Endodermal cell (in vitro differentiated cells): ENCODE results near the gene CDON. TPM values are rescaled to one million over a fixed set of nuclear protein-coding genes. Genes with fewer than 3 reads are reported as not detected.

Source experiments
- DNase-seq: peaks from one replicate; pipeline ENCODE4 v3.0.0-alpha.2; 2017
- H3K27ac ChIP-seq: 2 replicates; pipeline ENCODE4 v1.5.1; 2013; ENCODE audit warnings: mild to moderate bottlenecking, low read depth, low read length, moderate library complexity
- H3K27me3 ChIP-seq: 2 replicates; pipeline ENCODE4 v1.6.1; 2013; ENCODE audit warnings: mild to moderate bottlenecking, low read length, moderate library complexity; ENCODE audit not compliant: insufficient read depth, control insufficient read depth, poor library complexity, severe bottlenecking
- H3K36me3 ChIP-seq: 2 replicates; pipeline ENCODE4 v1.7.0; 2013; ENCODE audit warnings: mild to moderate bottlenecking, low read length, moderate library complexity; ENCODE audit not compliant: control insufficient read depth, insufficient read depth
- H3K4me1 ChIP-seq: one replicate; pipeline ENCODE4 v1.7.0; 2013; ENCODE audit warnings: low read length; ENCODE audit not compliant: control insufficient read depth, insufficient read depth
- H3K4me3 ChIP-seq: 2 replicates; pipeline ENCODE4 v1.5.1; 2013; ENCODE audit warnings: mild to moderate bottlenecking, low read length, moderate library complexity
- H3K9ac ChIP-seq: 2 replicates; pipeline ENCODE4 v1.6.1; 2013; ENCODE audit warnings: mild to moderate bottlenecking, low read length, moderate library complexity; ENCODE audit not compliant: poor library complexity, severe bottlenecking; ENCODE audit errors: extremely low read depth
- H3K9me3 ChIP-seq: 2 replicates; pipeline ENCODE4 v1.6.1; 2013; ENCODE audit warnings: mild to moderate bottlenecking, low read length, moderate library complexity; ENCODE audit not compliant: control insufficient read depth
- H3K27ac Mint-ChIP-seq: 2 replicates; pipeline ENCODE4 v1.8.0; 2020; ENCODE audit warnings: mixed read lengths
- H3K27me3 Mint-ChIP-seq: 2 replicates; pipeline ENCODE4 v1.8.0; 2021; ENCODE audit warnings: mild to moderate bottlenecking, mixed read lengths; ENCODE audit not compliant: insufficient read depth
- H3K36me3 Mint-ChIP-seq: 2 replicates; pipeline ENCODE4 v1.8.0; 2020; ENCODE audit warnings: low read depth, mixed read lengths
- H3K4me1 Mint-ChIP-seq: 2 replicates; pipeline ENCODE4 v1.8.0; 2020; ENCODE audit warnings: mixed read lengths
- H3K4me3 Mint-ChIP-seq: 2 replicates; pipeline ENCODE4 v1.8.0; 2020; ENCODE audit warnings: mild to moderate bottlenecking, moderate library complexity, mixed read lengths
- H3K9me3 Mint-ChIP-seq: 2 replicates; pipeline ENCODE4 v1.8.0; 2020; ENCODE audit warnings: mild to moderate bottlenecking, mixed read lengths
- WGBS, 2 experiments: methylation state at CpG; one replicate each; pipeline versions ENCODE4 v1.1.5 to v1.1.7; 2013; ENCODE audit warnings: missing lambda C conversion rate in 2 of 2, mixed read lengths in 1 of 2; ENCODE audit not compliant: insufficient coverage in 1 of 2, insufficient read length in 1 of 2; 5-methylcytosine and 5-hydroxymethylcytosine counted together
- total RNA-seq, 2 donors: library from RNA; stranded (reverse); fragmentation: NEBNext Ultra II Directional in 1 of 2; extraction: Animal tissue kit (Norgen Biotek cat#: 25700) in 1 of 2; gene quantifications; 2 replicates in 1 of 2; 3 replicates in 1 of 2; pipeline ENCODE4 v1.2.1, GENCODE V29; 2021
- TF ChIP-seq, protein P1 (sequence below): fragments of 200-600 bp; sonication (generic); conservative IDR thresholded peaks from 2 replicates; pipeline ENCODE4 v1.5.0; 2021; ENCODE audit warnings: antibody characterized with exemption, mild to moderate bottlenecking

Gene CDON
- total RNA-seq, 2 donors from 2014 or later = 19.2 to 24.5 TPM

DNA sequence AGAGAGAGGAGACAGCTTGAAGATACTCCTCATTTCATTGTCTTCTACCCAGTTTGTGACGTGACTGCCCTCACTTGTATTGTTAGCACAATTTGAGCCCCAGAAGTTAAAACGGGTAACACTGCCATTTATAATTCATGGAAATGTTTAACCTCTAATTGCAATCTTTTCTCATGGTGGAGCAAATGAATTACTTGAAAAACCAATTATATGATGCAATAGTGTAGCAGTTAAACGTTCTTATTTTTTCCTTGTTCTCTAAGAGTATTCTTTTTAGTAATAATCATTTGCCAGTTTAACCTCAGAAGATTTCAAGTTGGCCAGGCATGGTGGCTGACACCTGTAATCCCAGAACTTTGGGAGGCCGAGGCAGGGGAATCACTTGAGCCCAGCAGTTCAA is 56.6 kb downstream of the CDON start:
- Mint-ChIP-seq H3K4me3 (no peak overlapping the region), H3K27ac (no peak overlapping the region), H3K4me1 (no peaks in the 10 kb centered on the region), H3K27me3 (no peaks in the 10 kb centered on the region), H3K9me3 (no peaks in the 10 kb centered on the region), H3K36me3 (peaks cover 17% of the 10 kb centered on the region)
- H3K9me3 ChIP-seq = no peaks in the 10 kb centered on the region
- DNase-seq = no peak
- H3K27me3 ChIP-seq = no peaks in the 10 kb centered on the region
- H3K27ac ChIP-seq = no peak overlapping the region
- no peaks in the 10 kb centered on the region for H3K36me3 ChIP-seq
- no peak overlapping the region for H3K4me3 ChIP-seq
- WGBS, 2 experiments = 67 to 87% methylated on average over 1 to 4 of the region's 4 CpGs
- H3K4me1 ChIP-seq = no peaks in the 10 kb centered on the region
- TF ChIP-seq, protein P1, sequence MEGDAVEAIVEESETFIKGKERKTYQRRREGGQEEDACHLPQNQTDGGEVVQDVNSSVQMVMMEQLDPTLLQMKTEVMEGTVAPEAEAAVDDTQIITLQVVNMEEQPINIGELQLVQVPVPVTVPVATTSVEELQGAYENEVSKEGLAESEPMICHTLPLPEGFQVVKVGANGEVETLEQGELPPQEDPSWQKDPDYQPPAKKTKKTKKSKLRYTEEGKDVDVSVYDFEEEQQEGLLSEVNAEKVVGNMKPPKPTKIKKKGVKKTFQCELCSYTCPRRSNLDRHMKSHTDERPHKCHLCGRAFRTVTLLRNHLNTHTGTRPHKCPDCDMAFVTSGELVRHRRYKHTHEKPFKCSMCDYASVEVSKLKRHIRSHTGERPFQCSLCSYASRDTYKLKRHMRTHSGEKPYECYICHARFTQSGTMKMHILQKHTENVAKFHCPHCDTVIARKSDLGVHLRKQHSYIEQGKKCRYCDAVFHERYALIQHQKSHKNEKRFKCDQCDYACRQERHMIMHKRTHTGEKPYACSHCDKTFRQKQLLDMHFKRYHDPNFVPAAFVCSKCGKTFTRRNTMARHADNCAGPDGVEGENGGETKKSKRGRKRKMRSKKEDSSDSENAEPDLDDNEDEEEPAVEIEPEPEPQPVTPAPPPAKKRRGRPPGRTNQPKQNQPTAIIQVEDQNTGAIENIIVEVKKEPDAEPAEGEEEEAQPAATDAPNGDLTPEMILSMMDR = no peak
- no peak overlapping the region for H3K9ac ChIP-seq

- Mint-ChIP-seq H3K4me1 (no peaks in the 10 kb centered on the region), H3K36me3 (peaks cover 40% of the 10 kb centered on the region), H3K4me3 (no peak overlapping the region), H3K27me3 (no peaks in the 10 kb centered on the region), H3K27ac (no peak overlapping the region), H3K9me3 (no peaks in the 10 kb centered on the region)
- H3K36me3 ChIP-seq = no peaks in the 10 kb centered on the region
- no peak overlapping the region for H3K9ac ChIP-seq
- 88 to 100% methylated on average over 4 of the region's 4 CpGs for WGBS, 2 experiments
- H3K4me3 ChIP-seq = no peak overlapping the region
- no peaks in the 10 kb centered on the region for H3K9me3 ChIP-seq
- TF ChIP-seq, protein P1 = no peak
- H3K27ac ChIP-seq = no peak overlapping the region
- no peaks in the 10 kb centered on the region for H3K27me3 ChIP-seq
- no peak for DNase-seq
- no peaks in the 10 kb centered on the region for H3K4me1 ChIP-seq
Observed at GRCh38 chr11:126002181-126002580, 60.5 kb downstream of the CDON start.

DNA sequence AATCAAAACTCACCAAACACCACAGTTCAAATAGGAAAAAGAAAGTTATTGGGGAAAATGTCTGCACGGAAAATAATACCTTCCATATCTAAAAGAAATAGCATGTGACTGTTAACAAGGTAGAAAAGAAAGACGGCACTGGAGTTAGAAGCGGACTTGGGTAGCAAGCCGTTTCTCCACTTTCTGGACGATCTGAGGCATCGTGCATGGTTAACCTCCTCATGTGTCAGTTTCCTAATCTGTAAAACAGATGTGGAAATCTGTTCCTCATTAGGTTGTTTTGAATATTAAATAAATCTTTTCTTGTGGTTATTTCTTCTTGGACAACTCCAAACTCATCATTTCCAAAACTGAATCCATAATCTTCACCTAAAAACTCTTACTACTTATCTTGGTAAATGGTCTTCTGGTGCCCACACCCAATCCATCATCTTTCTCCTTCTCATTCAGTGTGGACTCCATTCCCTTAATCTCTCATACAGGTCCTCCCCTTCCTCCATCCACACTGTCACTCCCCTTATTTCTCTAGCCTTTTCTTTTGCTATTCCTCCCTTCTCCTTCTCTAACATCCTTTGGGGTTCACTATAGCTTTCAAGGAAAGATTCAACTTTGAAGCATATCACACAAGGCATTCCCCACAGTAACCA is 63.3 kb downstream of the CDON start:
- Histone ChIP-seq H3K4me3 (no peak overlapping the region), H3K27ac (no peak overlapping the region), H3K27me3 (no peaks in the 10 kb centered on the region), H3K9ac (no peak overlapping the region), H3K9me3 (no peaks in the 10 kb centered on the region), H3K4me1 (no peaks in the 10 kb centered on the region), H3K36me3 (no peaks in the 10 kb centered on the region)
- H3K27me3 Mint-ChIP-seq = no peaks in the 10 kb centered on the region
- H3K4me3 Mint-ChIP-seq = no peak overlapping the region
- TF ChIP-seq, protein P1 = no peak
- peaks cover 37% of the 10 kb centered on the region for H3K36me3 Mint-ChIP-seq
- 93 to 96% methylated on average over 3 to 6 of the region's 6 CpGs for WGBS, 2 experiments
- no peak for DNase-seq
- no peak overlapping the region for H3K27ac Mint-ChIP-seq
- no peaks in the 10 kb centered on the region for H3K9me3 Mint-ChIP-seq
- H3K4me1 Mint-ChIP-seq = no peaks in the 10 kb centered on the region
